Activated naive CD8-positive, alpha-beta T cell treated with anti-CD3 and anti-CD28 coated beads, Interleukin-2, amount 10 ng/mL, durations not matched to agents 7 days and 5 days (primary cell): ENCODE results near the gene IQUB. TPM values are rescaled to one million over a fixed set of nuclear protein-coding genes. Genes with fewer than 3 reads are reported as not detected.
"Not testable (repeated sequence)": the region's sequence is repeated elsewhere in the genome, so short reads cannot be mapped to it uniquely, and the experiment has no call there.

Source experiments
- ATAC-seq: fragments of 150-1000 bp; cut with Tn5 transposase; one replicate; pipeline ENCODE4 v1.10.0; 2021; ENCODE audit warnings: low read depth, moderate library complexity
- POLR2A ChIA-PET: fragments of 350-600 bp; sonication (Branson Sonifier 250); formaldehyde crosslinking; loops from one replicate; lab custom pipeline; 2021; ENCODE audit warnings: antibody characterized with exemption; lab: Charles Lee
- DNase-seq: peaks from one replicate; pipeline ENCODE4 v3.0.0; 2021
- H3K27ac Mint-ChIP-seq: one replicate; pipeline ENCODE4 v1.8.0; 2022; ENCODE audit warnings: mild to moderate bottlenecking, mixed read lengths
- H3K27me3 Mint-ChIP-seq: one replicate; pipeline ENCODE4 v1.8.0; 2022; ENCODE audit warnings: mild to moderate bottlenecking, moderate library complexity, mixed read lengths
- H3K36me3 Mint-ChIP-seq: one replicate; pipeline ENCODE4 v1.8.0; 2021; ENCODE audit warnings: mild to moderate bottlenecking, mixed read lengths
- H3K4me1 Mint-ChIP-seq: one replicate; pipeline ENCODE4 v1.8.0; 2021; ENCODE audit warnings: mixed read lengths
- H3K4me3 Mint-ChIP-seq: one replicate; pipeline ENCODE4 v1.8.0; 2022; ENCODE audit warnings: mild to moderate bottlenecking, moderate library complexity, mixed read lengths
- H3K9me3 Mint-ChIP-seq: one replicate; pipeline ENCODE4 v1.8.0; 2021; ENCODE audit warnings: mixed read lengths
- total RNA-seq, 2 experiments: library from RNA; stranded (reverse); gene quantifications; one replicate each; pipeline ENCODE4 v1.2.3, GENCODE V29; 2021

Gene IQUB
- total RNA-seq, 2 experiments from 2014 or later, result not detected

GRCh38 chr7:123533929-123534382 lies 439 bp downstream of the IQUB start:
- ATAC-seq (peak; percentile 4), DNase-seq (no peak)
- Mint-ChIP-seq H3K36me3 (no peaks in the 10 kb centered on the region), H3K4me1 (peaks cover 19% of the 10 kb centered on the region), H3K9me3 (no peaks in the 10 kb centered on the region), H3K27me3 (peaks cover 31% of the 10 kb centered on the region), H3K27ac (no peak overlapping the region), H3K4me3 (peak overlapping the region; percentile 95)
- POLR2A ChIA-PET, result interaction anchor here (1.2 to 1.6 kb wide), 4 partner anchors 24 to 215 kb away, joined by 3 to 6 read pairs (median 3); partner anchors contain the start of genes NDUFA5 and WASL

GRCh38 chr7:123533553-123533917 lies 860 bp downstream of the IQUB start:
- Mint-ChIP-seq H3K4me1 (peaks cover 19% of the 10 kb centered on the region), H3K36me3 (no peaks in the 10 kb centered on the region), H3K4me3 (peak overlapping the region; percentile 95), H3K27me3 (peaks cover 31% of the 10 kb centered on the region), H3K9me3 (no peaks in the 10 kb centered on the region), H3K27ac (no peak overlapping the region)
- POLR2A ChIA-PET, result interaction anchor here (1.6 kb wide), 1 partner anchor 215 kb away, joined by 3 read pairs; the partner anchor contains the start of gene WASL
- no peak for DNase-seq
- no peak for ATAC-seq

GRCh38 chr7:123532788-123533552 lies 1.4 kb downstream of the IQUB start:
- peak; percentile 34 for ATAC-seq
- Mint-ChIP-seq H3K4me3 (peak overlapping the region; percentile 50), H3K4me1 (peaks cover 17% of the 10 kb centered on the region), H3K27me3 (peaks cover 31% of the 10 kb centered on the region)
- not testable (repeated sequence) for H3K9me3 Mint-ChIP-seq, H3K36me3 Mint-ChIP-seq, H3K27ac Mint-ChIP-seq
- peak; percentile 61 for DNase-seq
- POLR2A ChIA-PET, result interaction anchor here (0.6 to 1.6 kb wide), 2 partner anchors 27 to 216 kb away, joined by 3 read pairs; partner anchors contain the start of gene WASL

- not testable (repeated sequence) for DNase-seq, H3K9me3 Mint-ChIP-seq, H3K27ac Mint-ChIP-seq, ATAC-seq, H3K36me3 Mint-ChIP-seq
- H3K4me1 Mint-ChIP-seq, result peaks cover 17% of the 10 kb centered on the region
- peaks cover 31% of the 10 kb centered on the region for H3K27me3 Mint-ChIP-seq
- POLR2A ChIA-PET, result interaction anchor here (0.6 kb wide), 1 partner anchor 28 kb away, joined by 3 read pairs; no protein-coding TSS in a partner anchor
- peak overlapping the region; percentile 69 for H3K4me3 Mint-ChIP-seq
These were observed 2.1 kb downstream of the IQUB start for GRCh38 chr7:123532343-123532742.

GRCh38 chr7:123530035-123530591 lies 4.3 kb downstream of the IQUB start:
- Mint-ChIP-seq H3K4me1 (peaks cover 16% of the 10 kb centered on the region), H3K27me3 (peaks cover 31% of the 10 kb centered on the region)
- POLR2A ChIA-PET, result interaction anchor here (0.7 kb wide), 1 partner anchor 293 kb away, joined by 3 read pairs; no protein-coding TSS in a partner anchor
- DNase-seq, H3K9me3 Mint-ChIP-seq, ATAC-seq, H3K4me3 Mint-ChIP-seq, H3K36me3 Mint-ChIP-seq, H3K27ac Mint-ChIP-seq: not testable (repeated sequence)

GRCh38 chr7:123528265-123528664 lies 6.1 kb downstream of the IQUB start:
- Mint-ChIP-seq H3K4me3 (no peak overlapping the region), H3K27ac (no peak overlapping the region), H3K4me1 (peaks cover 5% of the 10 kb centered on the region), H3K27me3 (peaks cover 19% of the 10 kb centered on the region), H3K9me3 (no peaks in the 10 kb centered on the region), H3K36me3 (no peaks in the 10 kb centered on the region)
- ATAC-seq (no peak), DNase-seq (no peak)
- POLR2A ChIA-PET, result no interaction called here

- peaks cover 16% of the 10 kb centered on the region for H3K27me3 Mint-ChIP-seq
- H3K27ac Mint-ChIP-seq, ATAC-seq, H3K9me3 Mint-ChIP-seq, H3K4me1 Mint-ChIP-seq, DNase-seq, H3K4me3 Mint-ChIP-seq, POLR2A ChIA-PET, H3K36me3 Mint-ChIP-seq: not testable (repeated sequence)
These were observed 6.6 kb downstream of the IQUB start for GRCh38 chr7:123527712-123528225.

GRCh38 chr7:123526533-123526932 lies 7.9 kb downstream of the IQUB start:
- H3K27me3 Mint-ChIP-seq, H3K36me3 Mint-ChIP-seq, H3K9me3 Mint-ChIP-seq, H3K4me3 Mint-ChIP-seq, POLR2A ChIA-PET, ATAC-seq, H3K4me1 Mint-ChIP-seq, H3K27ac Mint-ChIP-seq, DNase-seq: not testable (repeated sequence)

GRCh38 chr7:123522066-123522465 lies 12.3 kb downstream of the IQUB start:
- POLR2A ChIA-PET, result no interaction called here
- Mint-ChIP-seq H3K4me1 (no peaks in the 10 kb centered on the region), H3K4me3 (no peak overlapping the region), H3K36me3 (no peaks in the 10 kb centered on the region), H3K27ac (no peak overlapping the region), H3K9me3 (no peaks in the 10 kb centered on the region), H3K27me3 (peaks cover 3% of the 10 kb centered on the region)
- ATAC-seq (no peak), DNase-seq (no peak)

- Mint-ChIP-seq H3K27ac (no peak overlapping the region), H3K9me3 (no peaks in the 10 kb centered on the region), H3K4me1 (no peaks in the 10 kb centered on the region), H3K4me3 (no peak overlapping the region), H3K36me3 (no peaks in the 10 kb centered on the region), H3K27me3 (peaks cover 11% of the 10 kb centered on the region)
- ATAC-seq (no peak), DNase-seq (no peak)
- POLR2A ChIA-PET, result no interaction called here
These were observed 29.2 kb downstream of the IQUB start for GRCh38 chr7:123505221-123505620.

GRCh38 chr7:123502201-123502600 lies 32.2 kb downstream of the IQUB start:
- Mint-ChIP-seq H3K27me3 (peaks cover 9% of the 10 kb centered on the region), H3K4me1 (no peaks in the 10 kb centered on the region), H3K9me3 (no peaks in the 10 kb centered on the region), H3K4me3 (no peak overlapping the region), H3K27ac (no peak overlapping the region), H3K36me3 (no peaks in the 10 kb centered on the region)
- ATAC-seq, result no peak
- POLR2A ChIA-PET, result no interaction called here
- no peak for DNase-seq

GRCh38 chr7:123500878-123501489 lies 33.4 kb downstream of the IQUB start:
- Mint-ChIP-seq H3K36me3 (no peaks in the 10 kb centered on the region), H3K4me3 (no peak overlapping the region), H3K27me3 (peaks cover 12% of the 10 kb centered on the region), H3K9me3 (no peaks in the 10 kb centered on the region), H3K4me1 (no peaks in the 10 kb centered on the region), H3K27ac (no peak overlapping the region)
- DNase-seq (no peak), ATAC-seq (no peak)
- POLR2A ChIA-PET, result no interaction called here

- H3K9me3 Mint-ChIP-seq, result no peaks in the 10 kb centered on the region
- no peak overlapping the region for H3K4me3 Mint-ChIP-seq
- peaks cover 14% of the 10 kb centered on the region for H3K27me3 Mint-ChIP-seq
- no peaks in the 10 kb centered on the region for H3K4me1 Mint-ChIP-seq
- POLR2A ChIA-PET, result no interaction called here
- no peak overlapping the region for H3K27ac Mint-ChIP-seq
- ATAC-seq (no peak), DNase-seq (no peak)
- H3K36me3 Mint-ChIP-seq, result no peaks in the 10 kb centered on the region
These were observed 35.0 kb downstream of the IQUB start for GRCh38 chr7:123499211-123499970.
